CD4-positive, alpha-beta T cell (primary cell): ENCODE results near the gene CMTR1. TPM values are rescaled to one million over a fixed set of nuclear protein-coding genes. Genes with fewer than 3 reads are reported as not detected.

ENCODE experiments used
- ATAC-seq: fragments of 200-7000 bp; cut with Tn5 transposase; one replicate; pipeline ENCODE4 v1.10.0; 2022; ENCODE audit warnings: mild to moderate bottlenecking; ENCODE audit not compliant: poor library complexity
- CTCF ChIA-PET: fragments of 350-600 bp; sonication (Branson Sonifier 250); formaldehyde crosslinking; loops from one replicate; lab custom pipeline; 2021; ENCODE audit warnings: antibody characterized with exemption, inconsistent platforms; lab: Charles Lee
- POLR2A ChIA-PET: fragments of 350-600 bp; sonication (Branson Sonifier 250); formaldehyde crosslinking; loops from one replicate; lab custom pipeline; 2021; ENCODE audit warnings: antibody characterized with exemption, inconsistent platforms; lab: Charles Lee
- DNase-seq, 14 experiments: peaks; one replicate each; pipeline ENCODE4 v3.0.0-alpha.2; 2013 to 2020; ENCODE audit warnings: mixed read lengths in 2 of 14
- H3K27ac ChIP-seq, 2 donors: one replicate each; pipeline versions ENCODE4 v1.5.1 to v1.7.0; 2013; ENCODE audit warnings: low read length in 2 of 2, low read depth in 1 of 2, mild to moderate bottlenecking in 1 of 2
- H3K27me3 ChIP-seq, 2 experiments: 1 replicate in 1 of 2; 2 replicates in 1 of 2; pipeline versions ENCODE4 v1.6.1 to v1.7.0; 2013; ENCODE audit warnings: low read length in 2 of 2, control low read depth in 1 of 2, mild to moderate bottlenecking in 1 of 2, moderate library complexity in 1 of 2; ENCODE audit not compliant: insufficient read depth in 2 of 2, control insufficient read depth in 1 of 2
- H3K36me3 ChIP-seq: one replicate; pipeline ENCODE4 v1.6.1; 2013; ENCODE audit warnings: low read length, control low read depth; ENCODE audit not compliant: insufficient read depth
- H3K4me1 ChIP-seq: one replicate; pipeline ENCODE4 v1.6.1; 2013; ENCODE audit warnings: low read length, control low read depth; ENCODE audit not compliant: insufficient read depth
- H3K4me3 ChIP-seq: one replicate; pipeline ENCODE4 v1.5.1; 2013; ENCODE audit warnings: mild to moderate bottlenecking, low read length, moderate library complexity
- H3K9me3 ChIP-seq, 2 experiments: 1 replicate in 1 of 2; 2 replicates in 1 of 2; pipeline versions ENCODE4 v1.6.1 to v1.7.0; 2013; ENCODE audit warnings: low read length in 2 of 2, mild to moderate bottlenecking in 2 of 2, control low read depth in 1 of 2, moderate library complexity in 1 of 2; ENCODE audit not compliant: control insufficient read depth in 1 of 2, insufficient read depth in 1 of 2
- H3K27ac Mint-ChIP-seq: one replicate; pipeline ENCODE4 v1.8.0; 2020; ENCODE audit warnings: mixed read lengths
- H3K27me3 Mint-ChIP-seq: one replicate; pipeline ENCODE4 v1.8.0; 2021; ENCODE audit warnings: mixed read lengths
- H3K36me3 Mint-ChIP-seq: one replicate; pipeline ENCODE4 v1.8.0; 2021; ENCODE audit warnings: low read depth, mixed read lengths
- H3K4me1 Mint-ChIP-seq: one replicate; pipeline ENCODE4 v1.8.0; 2021; ENCODE audit warnings: low read depth, mixed read lengths
- H3K4me3 Mint-ChIP-seq: one replicate; pipeline ENCODE4 v1.8.0; 2020; ENCODE audit warnings: mild to moderate bottlenecking, mixed read lengths
- H3K9me3 Mint-ChIP-seq: one replicate; pipeline ENCODE4 v1.8.0; 2020; ENCODE audit warnings: mixed read lengths
- intact Hi-C, 2 experiments: fragments of 100-400 bp; cut with DNase I in 1 of 2; cut with micrococcal nuclease in 1 of 2; formaldehyde crosslinking; loops; one replicate each; pipeline versions ENCODE4 v1.15.1 to v1.9.0; 2023 to 2025; cut with DNase I, micrococcal nuclease
- total RNA-seq, 174 experiments: library from RNA in 2 of 174; stranded (reverse) in 2 of 174; gene quantifications; one replicate each; pipeline ENCODE4 v1.2.3 and lab custom pipeline; 2021 to 2026
- TF ChIP-seq, protein P1 (sequence below): fragments of 200-600 bp; IDR thresholded peaks from one replicate; pipeline ENCODE4 v1.8.0; 2022; ENCODE audit warnings: antibody characterized with exemption, mild to moderate bottlenecking

CMTR1 gene
- total RNA-seq, 2 experiments from 2014 or later: 79.7 to 80.3 TPM

DNA sequence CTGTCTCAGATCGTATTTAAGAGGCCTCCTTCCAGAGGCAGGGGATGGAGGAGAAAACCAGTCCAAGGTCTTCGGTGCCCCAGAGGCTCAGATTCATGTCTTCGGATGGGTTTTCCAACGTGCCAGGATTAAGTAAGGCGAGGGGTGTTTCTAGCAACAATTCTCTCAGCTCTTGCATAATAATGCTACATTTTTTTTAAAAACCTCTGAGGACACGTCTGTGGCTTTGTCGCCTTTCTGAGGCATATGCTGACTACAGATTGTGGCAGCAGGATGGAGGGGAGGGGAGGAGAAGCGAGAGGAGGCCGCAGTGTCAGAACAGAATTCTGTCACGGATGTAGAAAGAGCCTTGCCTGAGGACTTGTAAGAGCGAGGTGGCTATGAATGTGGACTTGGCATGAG, 84.4 kb downstream of the CMTR1 start:
- H3K36me3 Mint-ChIP-seq: peaks cover 27% of the 10 kb centered on the region
- H3K4me3 Mint-ChIP-seq: peak overlapping the region; percentile 83
- TF ChIP-seq, protein P1, sequence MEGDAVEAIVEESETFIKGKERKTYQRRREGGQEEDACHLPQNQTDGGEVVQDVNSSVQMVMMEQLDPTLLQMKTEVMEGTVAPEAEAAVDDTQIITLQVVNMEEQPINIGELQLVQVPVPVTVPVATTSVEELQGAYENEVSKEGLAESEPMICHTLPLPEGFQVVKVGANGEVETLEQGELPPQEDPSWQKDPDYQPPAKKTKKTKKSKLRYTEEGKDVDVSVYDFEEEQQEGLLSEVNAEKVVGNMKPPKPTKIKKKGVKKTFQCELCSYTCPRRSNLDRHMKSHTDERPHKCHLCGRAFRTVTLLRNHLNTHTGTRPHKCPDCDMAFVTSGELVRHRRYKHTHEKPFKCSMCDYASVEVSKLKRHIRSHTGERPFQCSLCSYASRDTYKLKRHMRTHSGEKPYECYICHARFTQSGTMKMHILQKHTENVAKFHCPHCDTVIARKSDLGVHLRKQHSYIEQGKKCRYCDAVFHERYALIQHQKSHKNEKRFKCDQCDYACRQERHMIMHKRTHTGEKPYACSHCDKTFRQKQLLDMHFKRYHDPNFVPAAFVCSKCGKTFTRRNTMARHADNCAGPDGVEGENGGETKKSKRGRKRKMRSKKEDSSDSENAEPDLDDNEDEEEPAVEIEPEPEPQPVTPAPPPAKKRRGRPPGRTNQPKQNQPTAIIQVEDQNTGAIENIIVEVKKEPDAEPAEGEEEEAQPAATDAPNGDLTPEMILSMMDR: no peak
- H3K4me1 Mint-ChIP-seq: peaks cover 83% of the 10 kb centered on the region
- intact Hi-C loops: loop anchor here (1.0 to 5.0 kb wide), 8 partner anchors 15 to 1790 kb away; partner anchors contain the start of gene CMTR1 (in 1 of the 2)
- H3K4me3 ChIP-seq: peak overlapping the region; percentile 64
- CTCF ChIA-PET: interaction anchor here (0.8 to 6.6 kb wide), 7 partner anchors 14 to 85 kb away, joined by 3 to 101 read pairs (median 5); partner anchors contain the start of genes CCDC167 and CMTR1
- H3K4me1 ChIP-seq: peaks cover 93% of the 10 kb centered on the region
- no peaks in the 10 kb centered on the region for H3K27me3 Mint-ChIP-seq
- no peaks in the 10 kb centered on the region for H3K27me3 ChIP-seq
- DNase-seq (peak; percentile 60 to 94 (median 72)), ATAC-seq (peak; percentile 62)
- H3K36me3 ChIP-seq: peaks cover 4% of the 10 kb centered on the region
- H3K9me3 Mint-ChIP-seq: no peaks in the 10 kb centered on the region
- no peaks in the 10 kb centered on the region for H3K9me3 ChIP-seq
- H3K27ac ChIP-seq: peak overlapping the region; percentile 93 to 100
- peak overlapping the region; percentile 97 for H3K27ac Mint-ChIP-seq
- POLR2A ChIA-PET: interaction anchor here (0.6 to 7.2 kb wide), 22 partner anchors 8 to 1186 kb away, joined by 3 to 330 read pairs (median 8); partner anchors contain the start of genes BTBD9, CCDC167, CMTR1 and ZFAND3

DNA sequence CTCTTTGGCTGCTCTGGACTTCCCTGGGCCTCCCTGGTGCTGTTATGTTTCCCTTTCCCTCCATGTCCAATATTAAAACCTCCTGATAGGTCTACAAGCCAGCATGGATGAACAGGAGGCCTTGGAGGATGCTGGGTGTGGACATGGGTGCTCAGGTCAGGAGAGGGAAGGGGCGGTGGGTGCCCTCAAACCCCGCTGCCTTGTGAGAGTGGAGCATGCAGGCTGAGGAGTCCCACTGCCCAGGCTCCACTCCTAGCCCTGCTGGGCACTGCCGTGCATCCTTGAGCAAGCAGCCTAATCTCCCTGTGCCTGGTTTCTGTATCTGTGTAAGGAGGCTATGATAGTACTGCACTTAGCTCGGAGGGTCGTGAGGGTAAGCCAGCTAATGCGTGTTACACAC, 85.1 kb downstream of the CMTR1 start:
- Mint-ChIP-seq H3K27ac (peak overlapping the region; percentile 97), H3K9me3 (no peaks in the 10 kb centered on the region), H3K36me3 (peaks cover 31% of the 10 kb centered on the region), H3K4me3 (peak overlapping the region; percentile 83), H3K4me1 (peaks cover 82% of the 10 kb centered on the region), H3K27me3 (no peaks in the 10 kb centered on the region)
- Histone ChIP-seq H3K27ac (peak overlapping the region; percentile 93 to 100), H3K4me3 (peak overlapping the region; percentile 64), H3K27me3 (no peaks in the 10 kb centered on the region), H3K9me3 (no peaks in the 10 kb centered on the region), H3K36me3 (peaks cover 4% of the 10 kb centered on the region), H3K4me1 (peaks cover 90% of the 10 kb centered on the region)
- POLR2A ChIA-PET: interaction anchor here (0.6 to 7.2 kb wide), 9 partner anchors 13 to 1886 kb away, joined by 3 to 330 read pairs (median 9); partner anchors contain the start of genes CCDC167 and CMTR1
- ATAC-seq (no peak), DNase-seq (peak in 1 of 14 experiments; percentile 33)
- TF ChIP-seq, protein P1: no peak
- CTCF ChIA-PET: interaction anchor here (0.8 to 6.6 kb wide), 3 partner anchors 14 to 30 kb away, joined by 3 to 101 read pairs (median 18); partner anchors contain the start of gene CCDC167
- intact Hi-C loops: loop anchor here (5.0 kb wide), 4 partner anchors 36 to 1791 kb away; no protein-coding TSS in a partner anchor

DNA sequence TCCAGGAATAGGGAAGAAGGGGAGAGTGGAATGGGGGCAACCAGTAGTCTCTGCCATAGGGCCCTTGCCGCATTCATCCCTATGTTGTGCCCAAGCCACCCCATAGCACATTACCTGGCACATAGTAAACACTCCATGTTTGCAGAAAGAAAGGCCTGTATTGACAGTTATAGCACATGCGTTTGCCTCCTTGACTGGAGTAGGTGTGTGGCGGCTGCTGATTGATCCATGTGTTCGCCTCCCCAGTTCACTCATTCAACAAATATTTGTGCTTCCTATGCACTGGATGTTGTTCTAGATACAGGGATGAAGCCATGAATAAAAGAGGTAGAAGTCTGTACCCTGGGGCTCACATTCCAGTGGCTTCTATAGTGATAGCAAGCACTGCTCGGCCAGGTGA, 86.4 kb downstream of the CMTR1 start:
- no peaks in the 10 kb centered on the region for H3K9me3 ChIP-seq
- Mint-ChIP-seq H3K4me3 (peak overlapping the region; percentile 83), H3K9me3 (no peaks in the 10 kb centered on the region), H3K27me3 (no peaks in the 10 kb centered on the region), H3K4me1 (peaks cover 77% of the 10 kb centered on the region), H3K36me3 (peaks cover 33% of the 10 kb centered on the region), H3K27ac (peak overlapping the region; percentile 97)
- ChIA-PET POLR2A (interaction anchor here (7.2 kb wide), 1 partner anchor 16 kb away, joined by 330 read pairs; the partner anchor contains the start of gene CCDC167), CTCF (interaction anchor here (1.3 to 6.6 kb wide), 2 partner anchors 16 to 28 kb away, joined by 3 to 101 read pairs; partner anchors contain the start of gene CCDC167)
- H3K4me3 ChIP-seq: no peak overlapping the region
- no peak for DNase-seq
- H3K36me3 ChIP-seq: peaks cover 4% of the 10 kb centered on the region
- TF ChIP-seq, protein P1: no peak
- peak overlapping the region in 1 of 2 donors; percentile 93 for H3K27ac ChIP-seq
- H3K4me1 ChIP-seq: peaks cover 77% of the 10 kb centered on the region
- intact Hi-C loops: loop anchor here (5.0 kb wide), 4 partner anchors 37 to 1792 kb away; no protein-coding TSS in a partner anchor
- no peak for ATAC-seq
- no peaks in the 10 kb centered on the region for H3K27me3 ChIP-seq
